Lower leg skin (tissue), 4 donors: ENCODE data around the gene SLC2A3. TPM values are rescaled to one million over a fixed set of nuclear protein-coding genes. Genes with fewer than 3 reads are reported as not detected.

Experiments used
- DNase-seq, 2 donors: peaks; one replicate each; pipeline ENCODE4 v3.0.0-alpha.2; 2019; ENCODE audit warnings: low spot score in 2 of 2
- H3K4me3 ChIP-seq: fragments of 200-600 bp; sonication (generic); 2 replicates; pipeline ENCODE4 v1.5.1; 2017; ENCODE audit warnings: mild to moderate bottlenecking, low read depth; ENCODE audit not compliant: poor library complexity, severe bottlenecking
- CTCF ChIP-seq, 3 donors: fragments of 450-650 bp; IDR thresholded peaks; one replicate each; pipeline ENCODE4 v1.5.1; 2016; ENCODE audit warnings: antibody characterized with exemption in 3 of 3, mild to moderate bottlenecking in 3 of 3, moderate library complexity in 2 of 3
- POLR2A ChIP-seq, 2 donors: fragments of 450-650 bp; IDR thresholded peaks; one replicate each; pipeline ENCODE4 v1.6.1; 2016 to 2017; ENCODE audit warnings: antibody characterized with exemption in 2 of 2, mild to moderate bottlenecking in 1 of 2, moderate library complexity in 1 of 2
- WGBS, 2 donors: methylation state at CpG; one replicate each; pipeline ENCODE4 v1.1.5; 2018; 5-methylcytosine and 5-hydroxymethylcytosine counted together
- intact Hi-C: fragments of 100-400 bp; cut with DNase I; formaldehyde crosslinking; loops from one replicate; pipeline ENCODE4 v1.15.0; 2023; ENCODE audit warnings: low total_unique reads
- total RNA-seq, 4 donors: library from RNA; depleted of rRNA; stranded (reverse); fragments of >200 nt; gene quantifications; one replicate each; pipeline ENCODE4 v1.1.0, GENCODE V29; 2016

SLC2A3 gene
- total RNA-seq, 4 donors from 2014 or later: 6.8 to 38.7 (median 11.3) TPM

GRCh38 chr12:7870335-7870734 is 65.7 kb downstream of the SLC2A3 start:
- 64 to 72% methylated on average over 3 of the region's 3 CpGs for WGBS, 2 donors
- TF ChIP-seq POLR2A (IDR thresholded peaks at IDR 0.05): no peak
- TF ChIP-seq CTCF (IDR thresholded peaks at IDR 0.05): no peak
- intact Hi-C loops: no loop called here
- no peak overlapping the region for H3K4me3 ChIP-seq
- no peak for DNase-seq

Other genes starting within 250 kb of the SLC2A3 start
- gene GDF3, start 240.4 kb downstream of the SLC2A3 start, total RNA-seq: not detected
- gene DPPA3, start 224.8 kb downstream of the SLC2A3 start, total RNA-seq: not detected
- gene CLEC4C, start 188.8 kb downstream of the SLC2A3 start, total RNA-seq: not detected
- gene NANOGNB, start 171.0 kb downstream of the SLC2A3 start, total RNA-seq: not detected
- under 1 TPM in 3 of 4 donors, not detected in 1; 0.06 to 0.15 (median 0.12) TPM for gene NANOG, start 146.8 kb downstream of the SLC2A3 start, total RNA-seq
- 1 to 10 TPM in 1 of 4 donors, under 1 TPM in 1, not detected in 2; 0.13 to 1.4 TPM for gene SLC2A14, start 63.3 kb downstream of the SLC2A3 start, total RNA-seq
- 10 to 100 TPM; 19.4 to 27.2 (median 23.5) TPM for gene FOXJ2, start 96.5 kb upstream of the SLC2A3 start, total RNA-seq
- gene C3AR1, start 130.2 kb upstream of the SLC2A3 start, total RNA-seq: 1 to 10 TPM; 1.4 to 5.5 (median 3.4) TPM
- gene NECAP1, start 146.1 kb upstream of the SLC2A3 start, total RNA-seq: 10 to 100 TPM; 30.8 to 41.2 (median 37.2) TPM
- 10 to 100 TPM in 1 of 4 donors, 1 to 10 TPM in 2, under 1 TPM in 1; 0.62 to 11.6 (median 2.4) TPM for gene CLEC4A, start 187.4 kb upstream of the SLC2A3 start, total RNA-seq
- not detected for gene ZNF705A, start 220.8 kb upstream of the SLC2A3 start, total RNA-seq